OCI-LY1 (cell line): ENCODE results near the gene ZACN.

Source experiments
- CTCF ChIP-seq: fragments of 200-600 bp; sonication (generic), shearing (Covaris generic); IDR thresholded peaks from 2 replicates; pipeline ENCODE4 v1.5.1; 2017; ENCODE audit warnings: mild to moderate bottlenecking, antibody characterized with exemption, low read length, moderate library complexity, mixed read lengths
- EZH2 ChIP-seq: fragments of 200-600 bp; sonication (generic), shearing (Covaris generic); IDR thresholded peaks from 2 replicates; pipeline ENCODE4 v1.8.0; 2017; ENCODE audit warnings: borderline replicate concordance, mixed run types, mild to moderate bottlenecking, antibody characterized with exemption, low read length, moderate library complexity, mixed read lengths

GRCh38 chr17:76131051-76131691 is 52.2 kb downstream of the ZACN start:
- no peak for TF ChIP-seq CTCF
- TF ChIP-seq EZH2, result no peak
